Bone marrow (tissue), 2 donors: Measurements from ENCODE around the gene GAGE12E.
"Not testable (repeated sequence)": the region's sequence is repeated elsewhere in the genome, so short reads cannot be mapped to it uniquely, and the experiment has no call there.

ENCODE experiments used
- DNase-seq, 2 donors: peaks; one replicate each; lab custom pipeline; 2025; lab: John Stamatoyannopoulos, UW

The GAGE12E gene

GRCh38 chrX:49550989-49551388 is at the start of gene GAGE12E:
Gene GAGE12E, plus strand, starts transcription at chrX:49551289. Its CDS starts 1,155 bp downstream, at chrX:49552444.
- not testable (repeated sequence) for DNase-seq

- not testable (repeated sequence) for DNase-seq
These were observed 19.2 kb upstream of the GAGE12E start, which contains the start of gene GAGE12C for GRCh38 chrX:49531877-49532276. Gene GAGE12C, plus strand, starts transcription at chrX:49532177. Its CDS starts 1,155 bp downstream, at chrX:49533332.

- not testable (repeated sequence) for DNase-seq
These were observed 9.7 kb upstream of the GAGE12E start, which contains the start of gene GAGE12D for GRCh38 chrX:49541433-49541832. Gene GAGE12D, plus strand, starts transcription at chrX:49541733. Its CDS starts 1,155 bp downstream, at chrX:49542888.

- DNase-seq = not testable (repeated sequence)
These were observed 9.5 kb downstream of the GAGE12E start, which contains the start of gene GAGE12F for GRCh38 chrX:49560542-49560941. Gene GAGE12F, plus strand, starts transcription at chrX:49560842. Its CDS starts 1,155 bp downstream, at chrX:49561997.

GRCh38 chrX:49568728-49569127 is 17.6 kb downstream of the GAGE12E start:
- not testable (repeated sequence) for DNase-seq

- DNase-seq = not testable (repeated sequence)
These were observed 18.1 kb downstream of the GAGE12E start for GRCh38 chrX:49569152-49569551.

GRCh38 chrX:49570100-49570499 is 19.0 kb downstream of the GAGE12E start, which contains the start of gene GAGE12G:
Gene GAGE12G, plus strand, starts transcription at chrX:49570400. Its CDS starts 1,155 bp downstream, at chrX:49571555.
- DNase-seq = not testable (repeated sequence)

GRCh38 chrX:49579649-49580048 is 28.6 kb downstream of the GAGE12E start, which contains the start of gene GAGE12H:
Gene GAGE12H, plus strand, starts transcription at chrX:49579949. Its CDS starts 1,155 bp downstream, at chrX:49581104.
- DNase-seq = not testable (repeated sequence)

GRCh38 chrX:49589196-49589595 is 38.1 kb downstream of the GAGE12E start, which contains the start of gene GAGE2A:
Gene GAGE2A, plus strand, starts transcription at chrX:49589496. Its CDS starts 1,155 bp downstream, at chrX:49590651.
- DNase-seq = not testable (repeated sequence)

GRCh38 chrX:49589769-49590478 is 38.8 kb downstream of the GAGE12E start:
- not testable (repeated sequence) for DNase-seq

GRCh38 chrX:49590488-49590887 is 39.4 kb downstream of the GAGE12E start:
- not testable (repeated sequence) for DNase-seq

- not testable (repeated sequence) for DNase-seq
These were observed 47.6 kb downstream of the GAGE12E start, which contains the start of gene GAGE1 for GRCh38 chrX:49598720-49599119. Gene GAGE1, plus strand, starts transcription at chrX:49599020. Its CDS starts 1,155 bp downstream, at chrX:49600175.
